GM12878 (cell line): Measurements from ENCODE around the gene PAPSS2. TPM values are rescaled to one million over a fixed set of nuclear protein-coding genes. Genes with fewer than 3 reads are reported as not detected.

Experiments used
- ATAC-seq: fragments of 200-7000 bp; cut with Tn5 transposase; 3 replicates; pipeline ENCODE4 v1.9.1; 2020; ENCODE audit warnings: mild to moderate bottlenecking, moderate library complexity
- BruUV-seq: library from RNA; stranded (reverse); fragments of 400-500 nt; replicated peaks from 2 replicates; lab custom pipeline; 2021; lab: Mats Ljungman, UMichigan
- CTCF ChIA-PET: fragments of 300-600 bp; sonication (Branson Sonifier 250); formaldehyde crosslinking; extraction: SDS; loops from one replicate; lab custom pipeline; 2021; ENCODE audit warnings: inconsistent platforms; lab: Yijun Ruan, JAX
- POLR2A ChIA-PET: fragments of 350-600 bp; formaldehyde crosslinking; extraction: SDS; loops from one replicate; lab custom pipeline; 2021; ENCODE audit warnings: inconsistent platforms; lab: Charles Lee
- RAD21 ChIA-PET: fragments of 300-600 bp; sonication (Branson Sonifier 250); formaldehyde crosslinking; loops from one replicate; lab custom pipeline; 2023; ENCODE audit warnings: antibody characterized with exemption; ENCODE audit not compliant: unreplicated experiment; lab: Charles Lee
- SMC1A ChIA-PET: fragments of 300-600 bp; sonication (Branson Sonifier 250); formaldehyde crosslinking; loops from one replicate; lab custom pipeline; 2023; ENCODE audit not compliant: unreplicated experiment, uncharacterized antibody; lab: Charles Lee
- DNase-seq: peaks from one replicate; pipeline ENCODE4 v3.0.0-alpha.2; 2011; ENCODE audit warnings: low read depth, low spot score
- FAIRE-seq: peaks from 3 replicates; lab custom pipeline; 2011; peaks lifted over from hg19 to GRCh38; lab: Jason Lieb, UNC
- H2AFZ ChIP-seq: 2 replicates; pipeline ENCODE4 v1.6.0; 2011; ENCODE audit warnings: low read depth, low read length, control low read depth; ENCODE audit not compliant: control insufficient read depth
- H3K27ac ChIP-seq: 2 replicates; pipeline ENCODE4 v1.5.1; 2011; ENCODE audit warnings: control low read depth; ENCODE audit not compliant: control insufficient read depth, insufficient read depth
- H3K27me3 ChIP-seq, 2 experiments: replicated peaks in 1 of 2; 2 replicates each; pipeline versions ENCODE4 v1.6.0 to v1.6.1; 2011; ENCODE audit warnings: low read length in 1 of 2; ENCODE audit not compliant: control insufficient read depth in 2 of 2, insufficient read depth in 2 of 2
- H3K36me3 ChIP-seq, 2 experiments: 2 replicates each; pipeline ENCODE4 v1.5.1; 2011; ENCODE audit warnings: low read length in 1 of 2; ENCODE audit not compliant: control insufficient read depth in 2 of 2, insufficient read depth in 2 of 2
- H3K4me1 ChIP-seq: 2 replicates; pipeline ENCODE4 v1.6.1; 2011; ENCODE audit warnings: mild to moderate bottlenecking, low read length, moderate library complexity, mixed read lengths; ENCODE audit not compliant: control insufficient read depth, insufficient read depth
- H3K4me2 ChIP-seq: 2 replicates; pipeline ENCODE4 v1.6.0; 2011; ENCODE audit warnings: control low read depth; ENCODE audit not compliant: control insufficient read depth, insufficient read depth
- H3K4me3 ChIP-seq: fragments of 200-600 bp; sonication (generic); 2 replicates; pipeline ENCODE4 v1.5.1; 2016
- H3K79me2 ChIP-seq: 2 replicates; pipeline ENCODE4 v1.6.0; 2011; ENCODE audit warnings: low read length; ENCODE audit not compliant: control insufficient read depth, insufficient read depth
- H3K9ac ChIP-seq: 2 replicates; pipeline ENCODE4 v1.8.0; 2011; ENCODE audit warnings: low read length, control low read depth, mixed read lengths; ENCODE audit not compliant: control insufficient read depth, insufficient read depth
- H3K9me3 ChIP-seq: replicated peaks from 3 replicates; pipeline ENCODE4 v1.5.1; 2011; ENCODE audit warnings: mild to moderate bottlenecking, low read length; ENCODE audit not compliant: control insufficient read depth, insufficient read depth
- H4K20me1 ChIP-seq: 2 replicates; pipeline ENCODE4 v1.6.0; 2011; ENCODE audit not compliant: control insufficient read depth, insufficient read depth
- BRCA1 ChIP-seq: IDR thresholded peaks from 2 replicates; pipeline ENCODE4 v1.6.1; 2011; ENCODE audit warnings: low read depth, low read length, improper control_type of control experiment
- EGR1 ChIP-seq, 2 experiments: IDR thresholded peaks; 1 replicate in 1 of 2; 2 replicates in 1 of 2; pipeline ENCODE4 v1.6.1; 2011 to 2012; ENCODE audit warnings: low read depth in 2 of 2, low read length in 2 of 2, borderline replicate concordance in 1 of 2, mild to moderate bottlenecking in 1 of 2, moderate library complexity in 1 of 2
- EP300 ChIP-seq, 2 experiments: fragments of 150-350 bp in 1 of 2; IDR thresholded peaks; 2 replicates each; pipeline ENCODE4 v1.6.1; 2011 to 2012; ENCODE audit warnings: low read depth in 2 of 2, low read length in 2 of 2, borderline replicate concordance in 1 of 2, improper control_type of control experiment in 1 of 2, inconsistent platforms in 1 of 2; ENCODE audit not compliant: control insufficient read depth in 1 of 2
- FOS ChIP-seq: IDR thresholded peaks from 3 replicates; pipeline ENCODE4 v1.6.1; 2011; ENCODE audit warnings: borderline replicate concordance; ENCODE audit not compliant: insufficient read length; ENCODE audit errors: extremely low read depth
- JUNB ChIP-seq: IDR thresholded peaks from 2 replicates; pipeline ENCODE4 v1.6.1; 2016; ENCODE audit warnings: antibody characterized with exemption, mild to moderate bottlenecking
- KDM1A ChIP-seq: fragments of 200-600 bp; sonication (generic); IDR thresholded peaks from 2 replicates; pipeline ENCODE4 v1.6.1; 2016; ENCODE audit warnings: borderline replicate concordance
- MTA3 ChIP-seq: IDR thresholded peaks from 2 replicates; pipeline ENCODE4 v1.6.1; 2012; ENCODE audit warnings: low read length, inconsistent platforms, borderline replicate concordance
- MYC ChIP-seq: IDR thresholded peaks from 2 replicates; pipeline ENCODE4 v1.6.1; 2011; ENCODE audit warnings: mild to moderate bottlenecking, low read length, moderate library complexity, inconsistent platforms; ENCODE audit not compliant: insufficient read depth, insufficient replicate concordance, insufficient read length, severe bottlenecking
- NFYB ChIP-seq: IDR thresholded peaks from 2 replicates; pipeline ENCODE4 v1.6.1; 2011; ENCODE audit warnings: low read depth, mild to moderate bottlenecking, low read length, improper control_type of control experiment, moderate library complexity; ENCODE audit not compliant: insufficient read depth
- NR2C1 ChIP-seq: fragments of 450-650 bp; IDR thresholded peaks from 2 replicates; pipeline ENCODE4 v1.6.1; 2017; ENCODE audit warnings: antibody characterized with exemption, mild to moderate bottlenecking, moderate library complexity
- NR2F1 ChIP-seq: fragments of 450-650 bp; conservative IDR thresholded peaks from 2 replicates; pipeline ENCODE4 v1.6.1; 2017; ENCODE audit warnings: mild to moderate bottlenecking
- SRF ChIP-seq, 2 experiments: IDR thresholded peaks; 2 replicates each; pipeline ENCODE4 v1.6.1; 2011; ENCODE audit warnings: low read depth in 2 of 2, low read length in 2 of 2, mild to moderate bottlenecking in 1 of 2, moderate library complexity in 1 of 2
- SUZ12 ChIP-seq: fragments of 200-600 bp; sonication (generic); IDR thresholded peaks from one replicate; pipeline ENCODE4 v1.6.1; 2018; ENCODE audit warnings: antibody characterized with exemption, mild to moderate bottlenecking; ENCODE audit not compliant: unreplicated experiment
- TARDBP ChIP-seq: IDR thresholded peaks from 2 replicates; pipeline ENCODE4 v1.6.1; 2016; ENCODE audit warnings: borderline replicate concordance
- WGBS: methylation state at CpG from one replicate; pipeline ENCODE4 v1.1.6; 2016; ENCODE audit warnings: low lambda C conversion rate; ENCODE audit not compliant: insufficient replicate concordance, insufficient coverage; ENCODE audit errors: missing lambda C conversion rate; 5-methylcytosine and 5-hydroxymethylcytosine counted together
- in situ Hi-C: fragments of 300-500 bp; cut with MboI; formaldehyde crosslinking; loops from 9 replicates; pipeline ENCODE4 v1.14.3; 2018; ENCODE audit warnings: mixed read lengths
- intact Hi-C: fragments of 100-400 bp; cut with micrococcal nuclease; formaldehyde crosslinking; loops from one replicate; pipeline ENCODE4 v1.14.2; 2022; ENCODE audit not compliant: unreplicated experiment
- polyA plus RNA-seq, 11 experiments: library from polyadenylated mRNA; depleted of rRNA in 4 of 11; unstranded in 6 of 11; stranded (reverse) in 5 of 11; fragments of >200 nt; fragmentation: Nextera tagmentation in 4 of 11; fragmentation: Illumina TruSeq in 1 of 11; extraction: Ambion mirVana in 4 of 11; extraction: Trizol in 1 of 11; gene quantifications; 1 replicate in 1 of 11; 2 replicates in 10 of 11; pipeline versions ENCODE4 v1.2.1 to v1.2.3, GENCODE V29; 2011 to 2016; ENCODE audit warnings: inconsistent platforms in 2 of 11, missing spikeins in 2 of 11, low read depth in 1 of 11
- total RNA-seq, 4 experiments: library from RNA; depleted of rRNA in 3 of 4; stranded (reverse); fragments of >200 nt in 3 of 4; fragmentation: Illumina TruSeq in 1 of 4; extraction: Trizol in 1 of 4; gene quantifications; 2 replicates each; pipeline versions ENCODE4 v1.2.1 to v1.2.3, GENCODE V29; 2013 to 2021
- TF ChIP-seq, protein P1 (sequence below): IDR thresholded peaks from 2 replicates; pipeline ENCODE4 v1.6.1; 2012; ENCODE audit warnings: low read depth, low read length, improper control_type of control experiment

The PAPSS2 gene
- total and polyA plus RNA-seq, 10 of the 15 experiments (the other 5 are each of a cell fraction or from before 2014, with no cell fraction given), result 0.15 to 2.1 (median 0.37) TPM

DNA sequence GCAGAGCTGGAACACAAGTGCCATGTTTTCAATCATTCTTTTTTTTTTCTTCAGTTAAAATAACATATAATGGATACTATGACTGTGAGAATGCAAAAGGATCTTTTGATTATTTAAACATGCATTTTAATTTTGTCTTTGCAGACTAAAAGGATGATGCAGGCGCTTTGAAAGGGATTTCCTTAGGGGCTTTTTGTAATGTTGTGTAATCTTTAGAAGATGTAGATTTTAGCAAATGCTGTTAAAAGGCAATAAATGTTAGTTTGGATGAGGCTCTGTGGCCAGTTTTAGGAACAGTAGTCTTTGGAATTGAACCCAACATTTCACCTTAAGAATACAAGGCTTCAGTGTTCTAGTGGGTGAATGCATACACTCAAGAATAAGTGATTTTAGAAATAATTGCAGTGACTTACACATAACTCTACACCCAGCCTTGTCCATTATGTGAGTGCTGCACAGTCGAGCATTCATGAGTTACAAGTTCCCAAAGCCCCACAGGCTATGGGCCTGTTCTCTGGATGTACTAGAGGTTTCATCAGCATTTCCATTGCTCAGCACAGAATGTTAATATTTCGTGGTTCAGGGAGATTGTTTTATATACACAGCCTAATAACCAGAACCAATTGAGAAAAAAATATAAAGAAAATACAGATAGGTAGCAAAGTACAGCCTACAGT lies 11.6 kb downstream of the PAPSS2 start:
- no peaks in the 10 kb centered on the region for H3K9me3 ChIP-seq
- H4K20me1 ChIP-seq, result no peaks in the 10 kb centered on the region
- no peaks in the 10 kb centered on the region for H3K79me2 ChIP-seq
- intact Hi-C loops, result no loop called here
- CTCF ChIA-PET, result no interaction called here
- no peak overlapping the region for H2AFZ ChIP-seq
- DNase-seq, result no peak
- POLR2A ChIA-PET, result no interaction called here
- no peak for ATAC-seq
- H3K36me3 ChIP-seq, result no peaks in the 10 kb centered on the region
- FAIRE-seq, result no peak
- H3K9ac ChIP-seq, result no peak overlapping the region
- in situ Hi-C loops, result no loop called here
- H3K4me3 ChIP-seq, result no peak overlapping the region
- RAD21 ChIA-PET, result no interaction called here
- no peaks in the 10 kb centered on the region for H3K4me1 ChIP-seq
- WGBS, result 0% methylated on average over 3 of the region's 3 CpGs
- SMC1A ChIA-PET, result no interaction called here
- no TSS peak for BruUV-seq
- no peak overlapping the region for H3K4me2 ChIP-seq
- H3K27ac ChIP-seq, result no peak overlapping the region
- H3K27me3 ChIP-seq, result no peaks in the 10 kb centered on the region
- TF ChIP-seq FOS, result no peak
- TF ChIP-seq NFYB, result no peak
- no peak for TF ChIP-seq SRF (IDR thresholded peaks at IDR 0.05; ENCODE audit: low read depth in 2 of 2, low read length in 2 of 2)
- TF ChIP-seq, protein P1, sequence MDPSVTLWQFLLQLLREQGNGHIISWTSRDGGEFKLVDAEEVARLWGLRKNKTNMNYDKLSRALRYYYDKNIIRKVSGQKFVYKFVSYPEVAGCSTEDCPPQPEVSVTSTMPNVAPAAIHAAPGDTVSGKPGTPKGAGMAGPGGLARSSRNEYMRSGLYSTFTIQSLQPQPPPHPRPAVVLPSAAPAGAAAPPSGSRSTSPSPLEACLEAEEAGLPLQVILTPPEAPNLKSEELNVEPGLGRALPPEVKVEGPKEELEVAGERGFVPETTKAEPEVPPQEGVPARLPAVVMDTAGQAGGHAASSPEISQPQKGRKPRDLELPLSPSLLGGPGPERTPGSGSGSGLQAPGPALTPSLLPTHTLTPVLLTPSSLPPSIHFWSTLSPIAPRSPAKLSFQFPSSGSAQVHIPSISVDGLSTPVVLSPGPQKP, result no peak
- no peak for TF ChIP-seq MTA3
- TF ChIP-seq SUZ12, result no peak
- no peak for TF ChIP-seq TARDBP
- TF ChIP-seq JUNB, result no peak
- no peak for TF ChIP-seq EP300 (IDR thresholded peaks at IDR 0.05; ENCODE audit: borderline replicate concordance in 1 of 2, control insufficient read depth in 1 of 2, low read depth in 2 of 2, low read length in 2 of 2)
- no peak for TF ChIP-seq BRCA1
- no peak for TF ChIP-seq KDM1A
- TF ChIP-seq MYC, result no peak
- no peak for TF ChIP-seq NR2F1
- TF ChIP-seq NR2C1, result no peak
- no peak for TF ChIP-seq EGR1 (IDR thresholded peaks at IDR 0.05; ENCODE audit: borderline replicate concordance in 1 of 2, low read depth in 2 of 2, low read length in 2 of 2)
- TF ChIP-seq, all 136 proteins: peak for 0
